ENCODE data around the gene ATP11B. TPM values are rescaled to one million over a fixed set of nuclear protein-coding genes. Genes with fewer than 3 reads are reported as not detected.
"Not testable (repeated sequence)": the region's sequence is repeated elsewhere in the genome, so short reads cannot be mapped to it uniquely, and the experiment has no call there.

ATP11B gene
- total and polyA plus RNA-seq, 2 donors (not counting 1 experiment from before 2014, with no cell fraction given): 34.9 to 77.8 TPM

- Histone ChIP-seq H2AFZ (ENCODE audit: low read length) (no peak overlapping the region), H3K4me3 (replicated peaks in 1 of 4; ENCODE audit: control extremely low read depth in 1 of 4, insufficient read depth in 1 of 4, low read depth in 3 of 4, low read length in 4 of 4) (no peak overlapping the region), H3K9me3 (ENCODE audit: control insufficient read depth, insufficient read depth, low read depth, low read length) (no peaks in the 10 kb centered on the region), H3K79me2 (ENCODE audit: control insufficient read depth, insufficient read depth, low read length) (peaks cover 4% of the 10 kb centered on the region), H3K27ac (ENCODE audit: insufficient read depth, low read length) (no peak overlapping the region), H3K36me3 (ENCODE audit: control insufficient read depth, insufficient read depth, low read length) (no peaks in the 10 kb centered on the region), H3K4me1 (ENCODE audit: control insufficient read depth, extremely low read depth, insufficient read depth, low read length) (no peaks in the 10 kb centered on the region), H3K27me3 (ENCODE audit: control insufficient read depth, insufficient read depth, low read length) (no peaks in the 10 kb centered on the region), H4K20me1 (ENCODE audit: control insufficient read depth, extremely low read depth, insufficient read depth, low read length) (peaks cover 2% of the 10 kb centered on the region), H3K4me2 (ENCODE audit: extremely low read depth, insufficient read depth, low read length) (no peak overlapping the region), H3K9ac (ENCODE audit: insufficient read depth, low read length) (no peak overlapping the region)
- DNase-seq (ENCODE audit: low read depth in 2 of 2): no peak
- TF ChIP-seq CTCF (conservative IDR thresholded peaks at IDR 0.05 in 1 of 2, IDR thresholded peaks at IDR 0.05 in 1 of 2; ENCODE audit: low read depth in 1 of 2, low read length in 2 of 2): no peak
- no peak for TF ChIP-seq EZH2 (IDR thresholded peaks at IDR 0.05; ENCODE audit: low read length, missing control alignments)
Measured at GRCh38 chr3:182821221-182821981, 28.1 kb downstream of the ATP11B start.

- not testable (repeated sequence) for H2AFZ ChIP-seq (ENCODE audit: low read length); H3K27me3 ChIP-seq (ENCODE audit: control insufficient read depth, insufficient read depth, low read length); H3K9me3 ChIP-seq (ENCODE audit: control insufficient read depth, insufficient read depth, low read depth, low read length); H4K20me1 ChIP-seq (ENCODE audit: control insufficient read depth, extremely low read depth, insufficient read depth, low read length); H3K4me1 ChIP-seq (ENCODE audit: control insufficient read depth, extremely low read depth, insufficient read depth, low read length); H3K4me3 ChIP-seq (replicated peaks in 1 of 4; ENCODE audit: control extremely low read depth in 1 of 4, insufficient read depth in 1 of 4, low read depth in 3 of 4, low read length in 4 of 4); H3K4me2 ChIP-seq (ENCODE audit: extremely low read depth, insufficient read depth, low read length); H3K36me3 ChIP-seq (ENCODE audit: control insufficient read depth, insufficient read depth, low read length); H3K27ac ChIP-seq (ENCODE audit: insufficient read depth, low read length); DNase-seq (ENCODE audit: low read depth in 2 of 2); H3K79me2 ChIP-seq (ENCODE audit: control insufficient read depth, insufficient read depth, low read length); H3K9ac ChIP-seq (ENCODE audit: insufficient read depth, low read length)
Measured at GRCh38 chr3:182822260-182822659, 29.0 kb downstream of the ATP11B start.

GRCh38 chr3:182824957-182825356, 31.7 kb downstream of the ATP11B start:
- TF ChIP-seq EZH2 (IDR thresholded peaks at IDR 0.05; ENCODE audit: low read length, missing control alignments) (no peak), CTCF (conservative IDR thresholded peaks at IDR 0.05 in 1 of 2, IDR thresholded peaks at IDR 0.05 in 1 of 2; ENCODE audit: low read depth in 1 of 2, low read length in 2 of 2) (no peak)
- H3K4me3 ChIP-seq (replicated peaks in 1 of 4; ENCODE audit: control extremely low read depth in 1 of 4, insufficient read depth in 1 of 4, low read depth in 3 of 4, low read length in 4 of 4): no peak overlapping the region
- no peaks in the 10 kb centered on the region for H4K20me1 ChIP-seq (ENCODE audit: control insufficient read depth, extremely low read depth, insufficient read depth, low read length)
- H3K9me3 ChIP-seq (ENCODE audit: control insufficient read depth, insufficient read depth, low read depth, low read length): no peaks in the 10 kb centered on the region
- H2AFZ ChIP-seq (ENCODE audit: low read length): no peak overlapping the region
- no peak for DNase-seq (ENCODE audit: low read depth in 2 of 2)
- peaks cover 1% of the 10 kb centered on the region for H3K79me2 ChIP-seq (ENCODE audit: control insufficient read depth, insufficient read depth, low read length)
- no peaks in the 10 kb centered on the region for H3K27me3 ChIP-seq (ENCODE audit: control insufficient read depth, insufficient read depth, low read length)
- no peak overlapping the region for H3K9ac ChIP-seq (ENCODE audit: insufficient read depth, low read length)
- no peak overlapping the region for H3K4me2 ChIP-seq (ENCODE audit: extremely low read depth, insufficient read depth, low read length)
- H3K27ac ChIP-seq (ENCODE audit: insufficient read depth, low read length): no peak overlapping the region
- no peaks in the 10 kb centered on the region for H3K36me3 ChIP-seq (ENCODE audit: control insufficient read depth, insufficient read depth, low read length)
- no peaks in the 10 kb centered on the region for H3K4me1 ChIP-seq (ENCODE audit: control insufficient read depth, extremely low read depth, insufficient read depth, low read length)
